K562 (cell line): ENCODE data around the gene NBEA. TPM values are rescaled to one million over a fixed set of nuclear protein-coding genes. Genes with fewer than 3 reads are reported as not detected.

ENCODE experiments used
- ATAC-seq: fragments of 200-7000 bp; cut with Tn5 transposase; 3 replicates; pipeline ENCODE4 v1.9.1; 2020; ENCODE audit warnings: moderate library complexity
- BruUV-seq: library from RNA; stranded (reverse); fragments of 400-500 nt; replicated peaks from 2 replicates; lab custom pipeline; 2021; lab: Mats Ljungman, UMichigan
- CTCF ChIA-PET: fragments of 300-600 bp; formaldehyde crosslinking; extraction: SDS; loops from one replicate; lab custom pipeline; 2021; ENCODE audit warnings: low intra/inter-chr PET ratio; lab: Yijun Ruan, JAX
- POLR2A ChIA-PET: fragments of 300-600, 350-650 bp; sonication (Branson Sonifier 250); formaldehyde crosslinking; extraction: SDS; loops from one replicate; lab custom pipeline; 2021; ENCODE audit warnings: antibody characterized with exemption, inconsistent platforms; lab: Yijun Ruan, JAX
- DNase-seq, 4 experiments: peaks; one replicate each; pipeline versions ENCODE4 v3.0.0 to v3.0.0-alpha.2; 2011 to 2018; ENCODE audit warnings: low spot score in 3 of 4, mixed read lengths in 3 of 4; ENCODE audit errors: extremely low read depth in 1 of 4
- FAIRE-seq: peaks from 2 replicates; lab custom pipeline; 2011; peaks lifted over from hg19 to GRCh38; lab: Jason Lieb, UNC
- H2AFZ ChIP-seq: 2 replicates; pipeline ENCODE4 v1.6.0; 2011; ENCODE audit warnings: low read depth, low read length, control low read depth, inconsistent platforms
- H3K27ac ChIP-seq: fragments of 200-600 bp; 3 replicates; pipeline ENCODE4 v1.8.0; 2011; ENCODE audit warnings: low read depth, mild to moderate bottlenecking, control low read depth, inconsistent platforms, low read length, moderate library complexity, mixed read lengths; ENCODE audit errors: extremely low read depth
- H3K27me3 ChIP-seq, 2 experiments: fragments of 300-600 bp in 1 of 2; 2 replicates in 1 of 2; 3 replicates in 1 of 2; pipeline versions ENCODE4 v1.6.0 to v1.8.0; 2011; ENCODE audit warnings: inconsistent platforms in 2 of 2, low read length in 2 of 2, mild to moderate bottlenecking in 1 of 2, mixed read lengths in 1 of 2, moderate library complexity in 1 of 2; ENCODE audit not compliant: control insufficient read depth in 2 of 2, insufficient read depth in 2 of 2
- H3K36me3 ChIP-seq: fragments of 300-600 bp; 3 replicates; pipeline ENCODE4 v1.8.0; 2011; ENCODE audit warnings: mild to moderate bottlenecking, low read length, inconsistent platforms; ENCODE audit not compliant: control insufficient read depth, insufficient read depth
- H3K4me1 ChIP-seq, 2 experiments: fragments of 200-600 bp in 1 of 2; replicated peaks in 1 of 2; 2 replicates in 1 of 2; 3 replicates in 1 of 2; pipeline versions ENCODE4 v1.5.1 to v1.8.0; 2011; ENCODE audit warnings: inconsistent platforms in 2 of 2, low read length in 2 of 2, mild to moderate bottlenecking in 1 of 2, mixed read lengths in 1 of 2, moderate library complexity in 1 of 2; ENCODE audit not compliant: control insufficient read depth in 2 of 2, insufficient read depth in 2 of 2
- H3K4me2 ChIP-seq: 2 replicates; pipeline ENCODE4 v1.6.1; 2011; ENCODE audit warnings: low read length, control low read depth, inconsistent platforms, mixed read lengths; ENCODE audit not compliant: insufficient read depth
- H3K4me3 ChIP-seq: fragments of 200-600 bp; sonication (generic), shearing (Covaris generic); 2 replicates; pipeline ENCODE4 v1.5.1; 2016; ENCODE audit warnings: control low read depth, inconsistent platforms
- H3K79me2 ChIP-seq: fragments of 200-600 bp; 3 replicates; pipeline ENCODE4 v1.8.0; 2011; ENCODE audit warnings: low read length, inconsistent platforms; ENCODE audit not compliant: control insufficient read depth, insufficient read depth
- H3K9ac ChIP-seq, 2 experiments: 2 replicates each; pipeline versions ENCODE4 v1.6.0 to v1.6.1; 2011; ENCODE audit warnings: low read depth in 2 of 2, low read length in 2 of 2, control low read depth in 1 of 2, inconsistent platforms in 1 of 2, mild to moderate bottlenecking in 1 of 2, mixed read lengths in 1 of 2; ENCODE audit not compliant: insufficient read depth in 1 of 2
- H3K9me1 ChIP-seq: one replicate; pipeline ENCODE4 v1.6.0; 2011; ENCODE audit warnings: inconsistent platforms, mild to moderate bottlenecking, low read length, moderate library complexity; ENCODE audit not compliant: control insufficient read depth, insufficient read depth
- H3K9me3 ChIP-seq: replicated peaks from 2 replicates; pipeline ENCODE4 v1.5.1; 2011; ENCODE audit warnings: low read depth, low read length, inconsistent platforms; ENCODE audit not compliant: control insufficient read depth, insufficient read depth
- H4K20me1 ChIP-seq: replicated peaks from 2 replicates; pipeline ENCODE4 v1.6.1; 2011; ENCODE audit warnings: low read length, inconsistent platforms, mixed read lengths; ENCODE audit not compliant: control insufficient read depth, insufficient read depth
- PTRF ChIP-seq: fragments of 450-650 bp; IDR thresholded peaks from 2 replicates; pipeline ENCODE4 v1.6.1; 2016; ENCODE audit warnings: mild to moderate bottlenecking, missing genetic modification characterization, missing compliant biosample characterization
- SMC3 ChIP-seq: conservative IDR thresholded peaks from 2 replicates; pipeline ENCODE4 v1.6.1; 2011; ENCODE audit warnings: low read depth, low read length, improper control_type of control experiment; ENCODE audit not compliant: insufficient read depth
- THRAP3 ChIP-seq: fragments of 450-650 bp; IDR thresholded peaks from 2 replicates; pipeline ENCODE4 v1.6.1; 2016; ENCODE audit warnings: mild to moderate bottlenecking, inconsistent platforms, borderline replicate concordance
- ZBTB7A ChIP-seq: IDR thresholded peaks from 2 replicates; pipeline ENCODE4 v1.6.1; 2011; ENCODE audit warnings: low read depth, mild to moderate bottlenecking, low read length, moderate library complexity, borderline replicate concordance; ENCODE audit not compliant: control insufficient read depth
- ZNF124 ChIP-seq: sonication (generic); formaldehyde crosslinking; IDR thresholded peaks from 2 replicates; pipeline ENCODE4 v1.8.1; 2022; ENCODE audit warnings: missing genetic modification reagents
- ZNF354B ChIP-seq: fragments of 250-450 bp; sonication (Bioruptor Pico); IDR thresholded peaks from 2 replicates; pipeline ENCODE4 v1.4.0; 2020
- WGBS: fragments of 100-300 bp; shearing (Covaris generic); methylation state at CpG from one replicate; pipeline ENCODE4 v1.1.6; 2016; ENCODE audit warnings: low coverage, mixed read lengths; ENCODE audit not compliant: insufficient coverage; ENCODE audit errors: missing lambda C conversion rate; 5-methylcytosine and 5-hydroxymethylcytosine counted together
- in situ Hi-C: fragments of 300-500 bp; cut with MboI; formaldehyde crosslinking; loops from 4 replicates; pipeline ENCODE4 v1.15.0; 2018; ENCODE audit warnings: inconsistent platforms, mixed read lengths
- intact Hi-C: fragments of 100-400 bp; cut with micrococcal nuclease; formaldehyde crosslinking; loops from 2 replicates; pipeline ENCODE4 v1.14.2; 2022
- polyA plus RNA-seq, 8 experiments: library from polyadenylated mRNA; depleted of rRNA in 4 of 8; stranded (reverse) in 5 of 8; unstranded in 3 of 8; fragments of >200 nt; fragmentation: Nextera tagmentation in 2 of 8; fragmentation: Illumina TruSeq in 1 of 8; extraction: Ambion mirVana in 2 of 8; extraction: Trizol in 1 of 8; gene quantifications; 2 replicates each; pipeline versions ENCODE4 v1.2.1 to v1.2.3, GENCODE V29; 2011 to 2014; ENCODE audit warnings: inconsistent platforms in 1 of 8, missing spikeins in 1 of 8
- total RNA-seq, 7 experiments: library from RNA; depleted of rRNA in 6 of 7; stranded (reverse); fragments of >200 nt in 6 of 7; fragmentation: Illumina TruSeq in 2 of 7; extraction: Trizol in 2 of 7; gene quantifications; 2 replicates each; pipeline versions ENCODE4 v1.2.1 to v1.2.3, GENCODE V29; 2011 to 2021; ENCODE audit warnings: low replicate concordance in 1 of 7
- TF ChIP-seq, protein P1 (sequence below): fragments of 450-650 bp; formaldehyde crosslinking; IDR thresholded peaks from 2 replicates; pipeline ENCODE4 v1.4.0; 2020; ENCODE audit warnings: mild to moderate bottlenecking, moderate library complexity
- TF ChIP-seq, protein P2 (sequence below): fragments of 250-450 bp; sonication (Bioruptor Pico); IDR thresholded peaks from 2 replicates; pipeline ENCODE4 v1.5.1; 2021; ENCODE audit warnings: mild to moderate bottlenecking
- TF ChIP-seq, protein P3 (sequence below): fragments of 250-450 bp; sonication (Bioruptor Pico); IDR thresholded peaks from 2 replicates; pipeline ENCODE4 v1.8.0; 2021; ENCODE audit warnings: moderate library complexity, mild to moderate bottlenecking, inconsistent platforms
- TF ChIP-seq, protein P4 (sequence below): IDR thresholded peaks from 2 replicates; pipeline ENCODE4 v1.6.1; 2012; ENCODE audit warnings: low read depth, low read length, improper control_type of control experiment, borderline replicate concordance
- TF ChIP-seq, protein P5 (sequence below), 3 experiments: IDR thresholded peaks in 2 of 3; conservative IDR thresholded peaks in 1 of 3; 2 replicates each; pipeline ENCODE4 v1.5.1; 2011 to 2012; ENCODE audit warnings: low read length in 3 of 3, mild to moderate bottlenecking in 3 of 3, control low read depth in 2 of 3, improper control_type of control experiment in 1 of 3, inconsistent platforms in 1 of 3, low read depth in 1 of 3, mixed read lengths in 1 of 3, moderate library complexity in 1 of 3; ENCODE audit not compliant: insufficient read depth in 2 of 3

Gene NBEA
- total and polyA plus RNA-seq, 9 of the 15 experiments (the other 6 are each of a cell fraction or from before 2014, with no cell fraction given) = 0.03 to 0.94 (median 0.05) TPM; not detected in 2

DNA sequence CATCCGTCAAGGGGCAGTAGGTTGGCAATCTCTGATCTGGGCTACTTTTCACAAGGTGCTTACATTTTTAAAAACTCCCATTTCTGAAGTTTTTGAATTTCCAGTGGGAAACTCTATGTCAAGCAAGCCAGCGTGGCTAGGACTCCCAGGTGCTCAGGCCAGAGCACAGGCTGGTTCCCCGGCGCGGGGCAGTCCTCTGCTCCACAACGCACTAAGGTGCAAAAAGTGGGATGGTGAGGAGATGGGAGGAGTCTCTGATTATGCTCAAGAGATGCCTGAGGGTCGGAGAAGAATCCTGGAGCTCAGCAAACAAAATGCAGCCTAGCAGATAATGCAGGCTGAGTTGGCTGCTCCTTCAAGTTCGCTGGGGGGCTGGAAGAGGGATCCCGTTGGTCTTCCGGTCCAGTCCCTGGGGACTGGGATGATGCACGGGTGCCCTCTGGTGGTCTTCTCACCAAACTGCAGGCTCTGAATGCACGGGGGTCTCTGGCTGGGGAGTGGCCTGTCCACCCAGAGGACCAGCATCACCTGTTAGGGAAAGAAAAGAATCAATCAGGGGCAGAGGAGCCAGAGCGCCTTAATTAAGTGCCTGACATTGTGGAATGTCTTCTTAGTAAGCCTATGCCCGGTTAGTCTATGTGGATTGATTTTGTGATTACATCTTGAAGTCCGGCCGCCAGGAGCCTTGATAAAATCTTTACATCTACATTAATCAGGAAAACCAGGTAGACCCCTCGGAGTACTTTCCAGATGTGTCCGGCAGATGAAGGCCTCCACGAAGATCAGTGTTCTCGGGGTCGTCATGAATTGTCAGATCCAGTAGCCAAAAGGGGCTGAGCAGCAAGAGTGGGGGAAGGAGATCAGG lies 778.9 kb downstream of the NBEA start:
- no peaks in the 10 kb centered on the region for H3K4me1 ChIP-seq
- H3K27me3 ChIP-seq = no peaks in the 10 kb centered on the region
- no peaks in the 10 kb centered on the region for H3K79me2 ChIP-seq
- POLR2A ChIA-PET = no interaction called here
- no peak overlapping the region for H3K4me2 ChIP-seq
- BruUV-seq = no TSS peak
- 10% methylated on average over 20 of the region's 21 CpGs for WGBS
- ATAC-seq (peak; percentile 85), FAIRE-seq (peak; percentile 37), DNase-seq (peak; percentile 48 to 76 (median 68))
- intact Hi-C loops = loop anchor here (2.0 to 5.0 kb wide), 2 partner anchors 559 to 1790 kb away; no protein-coding TSS in a partner anchor
- in situ Hi-C loops = no loop called here
- H3K4me3 ChIP-seq = no peak overlapping the region
- no peaks in the 10 kb centered on the region for H3K36me3 ChIP-seq
- no peaks in the 10 kb centered on the region for H3K9me3 ChIP-seq
- CTCF ChIA-PET = interaction anchor here (0.6 kb wide), 1 partner anchor 27 kb away, joined by 3 read pairs; no protein-coding TSS in a partner anchor
- no peak overlapping the region for H2AFZ ChIP-seq
- no peak overlapping the region for H3K9ac ChIP-seq
- no peak overlapping the region for H3K27ac ChIP-seq
- H3K9me1 ChIP-seq = no peaks in the 10 kb centered on the region
- H4K20me1 ChIP-seq = no peaks in the 10 kb centered on the region
- TF ChIP-seq ZNF124 (CRISPR knock-in tag) = no peak
- TF ChIP-seq PTRF (tag) = no peak
- TF ChIP-seq, protein P1, sequence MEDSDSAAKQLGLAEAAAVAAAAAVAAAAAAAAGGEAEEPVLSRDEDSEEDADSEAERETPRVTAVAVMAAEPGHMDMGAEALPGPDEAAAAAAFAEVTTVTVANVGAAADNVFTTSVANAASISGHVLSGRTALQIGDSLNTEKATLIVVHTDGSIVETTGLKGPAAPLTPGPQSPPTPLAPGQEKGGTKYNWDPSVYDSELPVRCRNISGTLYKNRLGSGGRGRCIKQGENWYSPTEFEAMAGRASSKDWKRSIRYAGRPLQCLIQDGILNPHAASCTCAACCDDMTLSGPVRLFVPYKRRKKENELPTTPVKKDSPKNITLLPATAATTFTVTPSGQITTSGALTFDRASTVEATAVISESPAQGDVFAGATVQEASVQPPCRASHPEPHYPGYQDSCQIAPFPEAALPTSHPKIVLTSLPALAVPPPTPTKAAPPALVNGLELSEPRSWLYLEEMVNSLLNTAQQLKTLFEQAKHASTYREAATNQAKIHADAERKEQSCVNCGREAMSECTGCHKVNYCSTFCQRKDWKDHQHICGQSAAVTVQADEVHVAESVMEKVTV (CRISPR knock-in tag) = no peak
- TF ChIP-seq, protein P2, sequence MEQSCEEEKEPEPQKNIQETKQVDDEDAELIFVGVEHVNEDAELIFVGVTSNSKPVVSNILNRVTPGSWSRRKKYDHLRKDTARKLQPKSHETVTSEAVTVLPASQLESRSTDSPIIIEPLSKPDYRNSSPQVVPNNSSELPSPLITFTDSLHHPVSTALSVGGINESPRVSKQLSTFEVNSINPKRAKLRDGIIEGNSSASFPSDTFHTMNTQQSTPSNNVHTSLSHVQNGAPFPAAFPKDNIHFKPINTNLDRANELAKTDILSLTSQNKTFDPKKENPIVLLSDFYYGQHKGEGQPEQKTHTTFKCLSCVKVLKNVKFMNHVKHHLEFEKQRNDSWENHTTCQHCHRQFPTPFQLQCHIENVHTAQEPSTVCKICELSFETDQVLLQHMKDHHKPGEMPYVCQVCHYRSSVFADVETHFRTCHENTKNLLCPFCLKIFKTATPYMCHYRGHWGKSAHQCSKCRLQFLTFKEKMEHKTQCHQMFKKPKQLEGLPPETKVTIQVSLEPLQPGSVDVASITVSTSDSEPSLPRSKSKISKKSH (CRISPR knock-in tag) = no peak
- TF ChIP-seq THRAP3 = no peak
- TF ChIP-seq, protein P3, sequence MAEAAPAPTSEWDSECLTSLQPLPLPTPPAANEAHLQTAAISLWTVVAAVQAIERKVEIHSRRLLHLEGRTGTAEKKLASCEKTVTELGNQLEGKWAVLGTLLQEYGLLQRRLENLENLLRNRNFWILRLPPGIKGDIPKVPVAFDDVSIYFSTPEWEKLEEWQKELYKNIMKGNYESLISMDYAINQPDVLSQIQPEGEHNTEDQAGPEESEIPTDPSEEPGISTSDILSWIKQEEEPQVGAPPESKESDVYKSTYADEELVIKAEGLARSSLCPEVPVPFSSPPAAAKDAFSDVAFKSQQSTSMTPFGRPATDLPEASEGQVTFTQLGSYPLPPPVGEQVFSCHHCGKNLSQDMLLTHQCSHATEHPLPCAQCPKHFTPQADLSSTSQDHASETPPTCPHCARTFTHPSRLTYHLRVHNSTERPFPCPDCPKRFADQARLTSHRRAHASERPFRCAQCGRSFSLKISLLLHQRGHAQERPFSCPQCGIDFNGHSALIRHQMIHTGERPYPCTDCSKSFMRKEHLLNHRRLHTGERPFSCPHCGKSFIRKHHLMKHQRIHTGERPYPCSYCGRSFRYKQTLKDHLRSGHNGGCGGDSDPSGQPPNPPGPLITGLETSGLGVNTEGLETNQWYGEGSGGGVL (CRISPR knock-in tag) = no peak
- TF ChIP-seq ZBTB7A = no peak
- TF ChIP-seq, protein P4, sequence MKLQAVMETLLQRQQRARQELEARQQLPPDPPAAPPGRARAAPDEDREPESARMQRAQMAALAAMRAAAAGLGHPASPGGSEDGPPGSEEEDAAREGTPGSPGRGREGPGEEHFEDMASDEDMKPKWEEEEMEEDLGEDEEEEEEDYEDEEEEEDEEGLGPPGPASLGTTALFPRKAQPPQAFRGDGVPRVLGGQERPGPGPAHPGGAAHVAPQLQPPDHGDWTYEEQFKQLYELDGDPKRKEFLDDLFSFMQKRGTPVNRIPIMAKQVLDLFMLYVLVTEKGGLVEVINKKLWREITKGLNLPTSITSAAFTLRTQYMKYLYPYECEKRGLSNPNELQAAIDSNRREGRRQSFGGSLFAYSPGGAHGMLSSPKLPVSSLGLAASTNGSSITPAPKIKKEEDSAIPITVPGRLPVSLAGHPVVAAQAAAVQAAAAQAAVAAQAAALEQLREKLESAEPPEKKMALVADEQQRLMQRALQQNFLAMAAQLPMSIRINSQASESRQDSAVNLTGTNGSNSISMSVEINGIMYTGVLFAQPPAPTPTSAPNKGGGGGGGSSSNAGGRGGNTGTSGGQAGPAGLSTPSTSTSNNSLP = no peak
- peak; percentile 62 for TF ChIP-seq SMC3
- TF ChIP-seq, protein P5, sequence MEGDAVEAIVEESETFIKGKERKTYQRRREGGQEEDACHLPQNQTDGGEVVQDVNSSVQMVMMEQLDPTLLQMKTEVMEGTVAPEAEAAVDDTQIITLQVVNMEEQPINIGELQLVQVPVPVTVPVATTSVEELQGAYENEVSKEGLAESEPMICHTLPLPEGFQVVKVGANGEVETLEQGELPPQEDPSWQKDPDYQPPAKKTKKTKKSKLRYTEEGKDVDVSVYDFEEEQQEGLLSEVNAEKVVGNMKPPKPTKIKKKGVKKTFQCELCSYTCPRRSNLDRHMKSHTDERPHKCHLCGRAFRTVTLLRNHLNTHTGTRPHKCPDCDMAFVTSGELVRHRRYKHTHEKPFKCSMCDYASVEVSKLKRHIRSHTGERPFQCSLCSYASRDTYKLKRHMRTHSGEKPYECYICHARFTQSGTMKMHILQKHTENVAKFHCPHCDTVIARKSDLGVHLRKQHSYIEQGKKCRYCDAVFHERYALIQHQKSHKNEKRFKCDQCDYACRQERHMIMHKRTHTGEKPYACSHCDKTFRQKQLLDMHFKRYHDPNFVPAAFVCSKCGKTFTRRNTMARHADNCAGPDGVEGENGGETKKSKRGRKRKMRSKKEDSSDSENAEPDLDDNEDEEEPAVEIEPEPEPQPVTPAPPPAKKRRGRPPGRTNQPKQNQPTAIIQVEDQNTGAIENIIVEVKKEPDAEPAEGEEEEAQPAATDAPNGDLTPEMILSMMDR (IDR thresholded peaks at IDR 0.05 in 2 of 3, conservative IDR thresholded peaks at IDR 0.05 in 1 of 3; ENCODE audit: insufficient read depth in 2 of 3, low read depth in 1 of 3, low read length in 3 of 3) = peak; percentile 57 to 82 (median 63)
- TF ChIP-seq ZNF354B = no peak
